GM19452 (cell line): ENCODE results near the gene TBC1D16.

Experiments used
- ATAC-seq: cut with Tn5 transposase; IDR thresholded peaks from one replicate; pipeline ENCODE4 v1.9.1; 2021; ENCODE audit not compliant: unreplicated experiment

Gene TBC1D16

GRCh38 chr17:80035687-80035936, at the start of gene TBC1D16:
Gene TBC1D16 (minus strand): TSS chr17:80035872. CDS start chr17:80013547, 22,325 bp downstream.
- no peak for ATAC-seq

GRCh38 chr17:80084773-80085172, 49.1 kb upstream of the TBC1D16 start:
- no peak for ATAC-seq

- ATAC-seq = no peak
Observed at GRCh38 chr17:80083136-80083661, 47.5 kb upstream of the TBC1D16 start.

- no peak for ATAC-seq
Observed at GRCh38 chr17:80082403-80083135, 46.9 kb upstream of the TBC1D16 start.

DNA sequence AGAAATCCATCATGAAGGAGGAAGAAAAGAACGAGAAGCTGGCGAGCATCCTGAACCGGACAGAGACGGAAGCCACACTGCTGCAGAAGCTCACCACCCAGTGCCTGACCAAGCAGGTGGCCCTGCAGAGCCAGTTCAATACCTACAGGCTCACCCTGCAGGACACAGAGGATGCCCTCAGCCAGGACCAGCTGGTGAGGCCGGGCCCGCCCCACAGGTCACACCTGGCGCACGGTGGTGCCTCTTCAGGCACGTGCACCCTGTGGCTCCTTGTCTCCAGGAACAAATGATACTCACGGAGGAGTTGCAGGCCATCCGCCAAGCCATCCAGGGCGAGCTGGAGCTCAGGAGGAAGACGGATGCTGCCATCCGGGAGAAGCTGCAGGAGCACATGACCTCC, 45.9 kb upstream of the TBC1D16 start:
- no peak for ATAC-seq

GRCh38 chr17:80080081-80080480, 44.4 kb upstream of the TBC1D16 start:
- ATAC-seq = no peak

GRCh38 chr17:80072410-80072809, 36.7 kb upstream of the TBC1D16 start:
- ATAC-seq = no peak

DNA sequence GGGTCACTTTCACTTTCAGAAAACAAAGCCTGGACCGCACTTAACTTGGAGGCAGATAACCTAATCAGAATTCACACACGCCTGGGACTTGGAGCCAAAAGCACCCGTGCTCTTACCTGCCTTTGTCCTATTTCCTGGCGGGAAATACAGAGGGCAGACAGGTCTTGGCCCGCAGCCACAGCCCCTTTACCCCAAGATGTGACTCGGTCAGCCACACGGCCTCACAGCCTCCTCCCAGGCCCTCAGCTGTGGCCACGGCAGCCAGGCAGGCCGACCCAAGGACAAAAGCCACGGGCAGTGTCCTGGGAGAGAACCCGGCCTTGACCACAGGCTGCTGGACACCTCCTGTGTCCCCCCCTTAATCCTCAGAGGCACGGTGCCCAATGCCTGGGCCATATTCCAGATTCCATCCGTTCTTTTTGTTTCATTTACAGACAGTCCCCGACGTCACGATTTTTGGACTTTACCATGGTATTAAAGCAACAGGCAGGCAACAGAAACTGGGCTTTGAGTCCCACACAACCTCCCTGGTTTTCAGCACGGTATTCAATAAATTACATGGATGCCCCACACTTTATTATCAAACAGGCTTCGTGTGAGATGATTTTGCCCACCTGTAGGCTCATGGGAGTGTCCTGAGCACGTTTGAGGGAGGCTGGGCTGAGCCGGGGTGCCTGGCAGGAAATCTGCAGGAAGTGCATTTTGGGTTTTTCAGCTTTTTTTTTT, 35.6 kb upstream of the TBC1D16 start:
- no peak for ATAC-seq

GRCh38 chr17:80070375-80071115, 34.9 kb upstream of the TBC1D16 start:
- ATAC-seq = no peak

DNA sequence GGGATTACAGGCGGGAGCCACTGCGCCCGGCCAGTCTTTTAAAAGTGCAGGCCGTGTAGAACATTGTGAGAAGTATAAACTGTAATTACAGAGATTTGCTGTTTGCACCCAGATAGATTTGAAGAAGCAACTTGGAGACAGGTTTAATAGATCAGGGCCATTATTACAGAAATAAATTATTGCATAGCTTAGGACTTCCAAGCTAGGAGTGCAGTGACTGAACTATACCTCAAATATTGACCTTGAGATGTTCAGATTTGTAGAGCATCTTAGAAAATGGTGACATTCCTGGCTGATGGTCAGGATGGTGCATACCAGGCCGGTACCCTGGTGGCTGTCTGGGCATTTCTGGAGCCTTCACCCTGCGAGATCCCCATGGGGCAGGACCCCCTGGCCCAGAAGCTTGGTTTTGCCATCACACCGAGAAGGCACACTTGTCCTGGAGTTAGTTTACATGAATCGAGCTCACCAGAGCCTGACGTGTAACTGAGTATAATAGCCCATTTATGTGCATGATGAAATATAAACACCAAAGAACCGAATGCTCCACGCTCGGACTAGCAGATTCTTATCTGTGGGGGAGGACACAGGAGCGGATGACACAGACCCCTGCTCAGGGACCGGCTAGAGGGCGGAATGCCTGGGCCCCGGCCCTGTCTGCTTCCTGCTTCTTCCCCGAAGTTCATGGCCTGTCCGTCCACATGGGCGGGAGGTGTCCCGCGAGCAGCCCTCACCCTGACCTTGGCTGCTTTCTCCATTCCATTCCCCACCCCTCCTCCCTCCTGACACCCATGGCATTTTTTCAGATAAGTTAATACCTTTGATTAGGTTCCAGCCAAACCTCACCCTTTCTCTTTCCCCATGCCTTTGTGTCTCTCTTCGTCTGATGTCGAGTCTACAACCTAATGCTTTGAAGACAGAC, 32.9 kb upstream of the TBC1D16 start:
- ATAC-seq = no peak

DNA sequence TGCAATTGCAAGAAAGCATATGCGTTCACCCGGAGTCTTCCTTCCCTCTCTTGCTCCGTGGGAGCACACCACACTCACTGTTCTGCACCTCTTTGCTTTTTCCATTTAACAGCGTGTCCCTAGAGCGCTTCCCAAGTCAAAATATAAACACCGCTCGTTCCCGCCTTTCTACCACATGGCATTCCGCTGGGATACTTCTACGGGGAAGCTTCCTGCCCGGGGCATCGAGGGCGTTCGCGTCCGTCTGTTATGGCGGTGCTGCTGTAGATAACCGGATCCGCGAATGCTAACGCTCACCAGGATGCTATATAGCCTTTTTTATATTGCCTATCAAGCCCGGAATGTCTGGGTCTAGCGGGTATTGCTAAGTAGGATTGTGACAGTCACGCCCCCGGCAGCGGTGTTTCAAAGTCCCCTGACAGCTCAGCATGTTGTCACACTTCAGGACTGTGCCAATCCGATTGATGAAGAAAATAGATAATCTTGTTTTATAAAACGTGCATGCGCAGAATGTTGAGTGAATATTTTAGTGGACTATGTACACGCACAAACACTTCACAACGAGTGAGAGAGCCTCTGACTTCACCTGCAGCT, 31.8 kb upstream of the TBC1D16 start:
- no peak for ATAC-seq

DNA sequence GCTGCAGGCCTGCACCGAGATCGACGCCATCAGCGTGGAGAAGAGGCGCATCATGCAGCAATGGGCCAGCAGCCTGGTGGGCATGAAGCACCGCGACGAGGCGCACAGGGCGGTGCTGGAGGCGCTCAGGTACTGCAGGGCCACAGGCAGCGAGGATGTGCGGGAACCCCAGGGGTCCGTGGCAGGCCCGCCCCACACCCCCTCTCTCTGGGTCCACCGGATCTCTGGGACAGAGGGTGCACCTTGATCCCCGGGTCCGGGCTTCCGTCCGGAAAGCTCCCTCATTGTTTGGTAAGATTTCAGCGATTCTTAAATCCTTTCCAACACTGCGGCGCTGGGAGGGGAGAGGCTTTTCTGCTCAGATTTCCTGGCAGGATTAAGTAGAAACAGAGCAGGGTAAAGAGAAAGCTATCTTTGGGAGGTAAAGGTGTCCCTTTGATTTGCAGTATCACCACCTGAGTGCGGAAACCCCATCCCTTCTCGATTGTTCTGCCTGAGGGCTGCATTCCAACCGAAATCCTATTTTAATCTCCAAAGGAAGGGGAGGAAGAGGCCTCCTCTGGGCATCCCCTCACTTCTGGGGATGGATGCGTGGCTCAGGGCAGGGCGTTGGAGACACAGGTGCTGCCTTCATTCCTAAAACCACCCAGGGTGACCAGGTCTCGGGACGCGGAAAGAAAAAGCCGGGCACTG, 30.0 kb upstream of the TBC1D16 start:
- no peak for ATAC-seq

DNA sequence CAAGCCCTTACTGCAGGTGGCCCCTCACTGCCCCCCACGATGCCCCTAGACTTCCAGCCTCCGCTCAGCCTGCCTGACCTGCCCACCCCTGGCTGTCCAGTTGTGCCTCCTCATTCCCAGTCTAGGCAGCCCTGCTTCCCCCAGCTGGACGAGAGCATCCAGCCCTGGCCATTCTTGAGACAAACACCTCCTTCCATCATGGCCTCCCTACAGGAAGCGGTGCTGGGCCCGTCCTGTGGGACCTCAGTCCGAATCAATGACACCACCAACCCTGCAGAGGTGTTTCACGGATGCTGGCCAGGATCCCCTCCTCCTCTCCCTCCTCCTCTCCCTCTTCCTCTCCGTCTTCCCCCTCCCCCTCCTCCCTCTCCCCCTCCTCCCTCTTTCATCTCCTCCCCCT, 29.0 kb upstream of the TBC1D16 start:
- no peak for ATAC-seq

GRCh38 chr17:80063830-80064585, 28.3 kb upstream of the TBC1D16 start:
- ATAC-seq = no peak

- ATAC-seq = no peak
Observed at GRCh38 chr17:80061421-80061820, 25.7 kb upstream of the TBC1D16 start.

DNA sequence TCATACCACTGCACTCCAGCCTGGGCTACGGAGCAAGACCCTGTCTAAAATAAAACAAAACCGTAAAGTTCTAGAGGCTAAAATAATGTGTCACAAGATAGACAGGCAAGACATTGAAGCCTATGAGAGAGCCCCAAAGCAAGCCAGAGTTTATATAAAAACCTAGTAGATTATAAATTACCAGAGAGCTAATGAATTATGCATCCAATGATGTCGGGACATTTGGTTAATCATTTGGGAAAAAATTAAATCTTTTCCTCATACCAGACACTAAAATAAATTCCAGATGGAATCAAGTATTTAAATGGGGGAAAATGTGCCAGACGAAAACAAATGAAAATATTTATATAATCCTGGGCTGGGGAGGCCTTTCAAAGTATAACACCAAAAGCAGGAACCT, 25.0 kb upstream of the TBC1D16 start:
- no peak for ATAC-seq

- ATAC-seq = no peak
Observed at GRCh38 chr17:80058311-80058955, 22.8 kb upstream of the TBC1D16 start.

DNA sequence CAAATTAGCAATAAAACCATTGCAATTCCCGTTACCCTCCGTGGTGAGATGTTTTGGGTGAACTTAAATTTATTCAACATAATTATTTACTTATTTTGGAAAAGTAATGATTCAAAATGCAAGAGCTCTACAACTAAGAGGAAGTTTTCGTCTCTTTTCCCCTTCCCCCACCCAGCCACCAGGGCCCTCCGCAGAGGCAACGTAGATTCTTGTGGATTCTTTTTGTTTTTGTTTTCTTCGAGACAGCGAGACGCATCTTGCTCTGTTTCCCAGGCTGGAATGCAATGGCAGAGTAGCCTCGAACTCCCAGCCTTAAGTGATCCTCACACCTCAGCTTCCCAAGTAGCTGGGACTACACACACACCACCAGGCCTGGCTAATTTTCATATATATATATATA, 19.9 kb upstream of the TBC1D16 start:
- ATAC-seq = no peak

GRCh38 chr17:80053102-80053501, 17.4 kb upstream of the TBC1D16 start:
- ATAC-seq = no peak
